ENCODE measurements around the gene CDKAL1.

Gene CDKAL1

DNA sequence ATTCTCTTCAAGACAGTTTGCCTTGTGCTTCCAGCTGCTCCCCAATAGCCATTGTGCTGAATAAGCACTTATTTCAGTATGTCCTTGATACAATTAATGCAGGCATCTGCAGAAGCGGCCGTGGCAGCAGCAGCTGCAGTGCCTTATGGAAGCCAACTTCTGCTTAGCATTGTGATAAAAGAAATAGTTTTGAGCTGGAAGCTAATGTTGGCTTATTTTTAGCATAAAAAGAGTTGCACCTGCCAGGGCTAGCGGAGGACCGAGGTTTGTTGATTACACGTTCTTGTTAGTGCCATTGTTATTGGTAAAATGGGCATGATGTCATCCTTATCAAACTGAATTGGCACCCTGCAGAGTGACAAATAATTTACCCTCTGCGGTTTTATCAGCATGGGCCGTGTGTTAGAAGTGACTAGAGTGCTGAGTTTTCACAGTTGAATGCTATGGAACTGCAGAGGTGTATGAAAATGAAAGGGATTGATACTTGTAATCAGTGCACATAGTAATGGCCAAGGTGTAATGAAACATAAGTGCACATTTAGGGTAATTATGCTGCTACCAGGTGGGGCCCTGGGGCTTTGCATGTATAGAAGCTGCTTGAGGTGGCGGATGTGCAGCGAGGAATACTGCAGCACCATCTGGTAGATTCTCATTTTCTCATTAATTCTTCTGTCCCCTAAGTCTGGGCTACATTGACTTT is 334.3 kb downstream of the CDKAL1 start:
- no peak for DNase-seq (ENCODE audit: low read depth in 2 of 2, low spot score in 1 of 2)

DNA sequence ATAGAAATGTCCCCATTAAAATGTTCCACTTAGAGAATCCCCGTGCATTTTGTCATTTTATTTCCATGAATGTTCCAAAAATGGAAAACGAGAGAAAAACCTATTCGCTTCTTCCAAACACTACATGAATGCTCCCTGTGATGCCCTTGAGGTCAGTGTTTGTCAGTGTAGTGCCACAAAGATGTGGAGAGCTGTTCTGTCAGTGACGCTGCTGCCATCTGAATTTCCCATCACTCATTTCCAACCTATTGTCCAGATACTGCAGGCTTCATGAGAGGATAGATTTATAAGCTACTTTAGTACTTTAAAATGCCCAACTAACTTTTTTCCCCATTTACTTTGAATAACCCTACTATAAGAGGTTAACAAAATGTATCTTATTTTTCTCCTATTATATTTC is 335.8 kb downstream of the CDKAL1 start:
- DNase-seq (ENCODE audit: low read depth in 2 of 2, low spot score in 1 of 2) = no peak

DNA sequence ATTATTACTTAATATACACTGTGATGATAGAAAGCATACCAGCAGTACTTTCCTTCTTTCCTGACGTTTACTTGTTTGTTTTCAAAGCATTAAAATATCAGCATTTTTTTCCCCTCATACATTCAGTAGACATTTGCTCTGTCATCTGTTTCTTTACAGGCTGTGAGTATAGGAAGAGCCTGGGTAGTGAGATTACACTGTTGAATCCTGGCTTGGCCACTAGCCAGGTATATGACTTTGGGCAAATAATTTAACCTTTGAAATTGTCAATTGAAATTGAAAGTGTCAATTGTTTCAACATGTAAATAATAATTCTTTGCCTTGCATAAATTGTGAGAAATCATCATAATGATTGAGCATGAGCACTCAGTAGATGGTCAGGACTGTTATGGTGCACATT is 336.2 kb downstream of the CDKAL1 start:
- DNase-seq (ENCODE audit: low read depth in 2 of 2, low spot score in 1 of 2) = no peak

DNA sequence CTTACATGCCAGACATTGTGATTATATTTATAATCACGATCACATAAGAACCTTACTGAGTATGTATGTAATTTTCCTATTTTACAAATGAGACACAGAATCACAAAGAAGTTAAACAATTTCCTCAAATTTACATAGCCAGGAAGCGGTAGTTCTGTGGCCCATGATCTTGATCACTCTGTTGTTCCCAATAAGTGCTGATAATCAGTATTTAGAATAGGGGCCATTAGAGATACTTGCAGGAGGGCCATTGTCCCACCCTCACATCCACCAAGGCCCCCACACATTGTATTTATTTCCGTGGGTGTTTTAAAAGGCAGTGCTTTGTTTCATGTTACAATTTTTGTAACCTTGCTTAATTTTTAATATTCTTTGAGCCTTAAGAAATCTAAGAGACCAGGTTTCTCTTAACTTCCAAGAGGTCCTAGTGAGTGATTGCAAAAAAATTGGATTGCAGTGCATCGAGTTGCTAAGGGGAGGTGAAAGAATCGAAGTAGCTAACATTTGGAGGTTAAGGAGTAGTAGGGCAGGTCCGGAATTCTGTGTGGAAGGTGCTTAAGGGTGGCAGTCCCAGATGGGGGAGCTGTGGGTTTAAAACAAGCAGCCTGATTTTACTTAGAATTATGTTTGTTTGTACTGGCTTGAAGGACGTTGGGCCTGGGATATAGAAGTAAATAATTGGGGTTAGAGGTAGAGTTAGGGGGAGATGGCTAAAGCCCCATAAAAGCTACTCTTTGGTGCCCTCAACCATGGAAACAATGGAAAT is 339.4 kb downstream of the CDKAL1 start:
- DNase-seq (ENCODE audit: low read depth in 2 of 2, low spot score in 1 of 2) = no peak

DNA sequence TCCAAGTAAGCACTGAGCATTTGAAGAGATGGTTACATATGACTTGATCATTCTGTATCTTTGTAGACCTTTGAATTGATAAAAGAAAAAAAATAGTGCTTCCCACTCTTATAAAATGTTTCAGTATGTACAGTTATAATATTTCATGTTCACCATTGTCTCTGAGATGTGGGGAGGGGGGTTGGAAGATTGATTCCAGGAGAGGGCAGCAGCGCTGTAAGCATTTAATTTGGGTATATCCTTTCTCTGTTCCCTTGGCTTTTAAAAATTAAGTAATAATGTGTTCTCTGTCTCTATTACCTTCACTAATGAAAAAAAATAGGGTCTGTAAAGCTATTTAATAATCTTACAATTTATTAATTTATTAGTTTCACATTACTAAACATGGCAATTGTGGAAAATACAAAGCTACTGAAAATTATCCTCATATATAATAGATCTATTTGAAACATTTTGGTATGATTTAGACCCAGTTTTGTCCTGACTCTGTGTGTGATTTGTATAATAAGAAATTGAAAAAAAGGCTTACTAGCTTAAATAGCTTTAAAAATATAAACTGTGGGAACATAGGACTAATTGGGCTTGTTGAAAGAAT is 341.2 kb downstream of the CDKAL1 start:
- DNase-seq (ENCODE audit: low read depth in 2 of 2, low spot score in 1 of 2) = no peak

DNA sequence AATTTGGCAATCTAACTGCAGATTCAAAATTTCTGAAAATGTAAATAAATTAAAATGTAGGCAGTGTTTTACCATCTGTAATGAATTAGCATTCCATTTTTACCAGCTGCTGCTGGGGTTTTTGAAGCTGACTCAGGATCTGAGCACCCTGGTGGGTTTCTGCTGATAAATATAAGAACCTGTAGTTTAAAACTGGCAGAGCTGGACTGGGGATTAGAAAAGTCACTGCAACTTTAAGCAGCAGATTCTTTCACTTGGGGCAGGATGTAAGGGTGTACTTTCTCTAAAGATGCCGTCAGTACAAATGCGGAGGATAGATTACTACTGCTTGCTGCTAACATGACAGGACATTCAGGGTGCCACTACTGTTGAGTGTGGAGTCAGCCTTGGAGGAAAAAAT is 341.8 kb downstream of the CDKAL1 start:
- no peak for DNase-seq (ENCODE audit: low read depth in 2 of 2, low spot score in 1 of 2)

DNA sequence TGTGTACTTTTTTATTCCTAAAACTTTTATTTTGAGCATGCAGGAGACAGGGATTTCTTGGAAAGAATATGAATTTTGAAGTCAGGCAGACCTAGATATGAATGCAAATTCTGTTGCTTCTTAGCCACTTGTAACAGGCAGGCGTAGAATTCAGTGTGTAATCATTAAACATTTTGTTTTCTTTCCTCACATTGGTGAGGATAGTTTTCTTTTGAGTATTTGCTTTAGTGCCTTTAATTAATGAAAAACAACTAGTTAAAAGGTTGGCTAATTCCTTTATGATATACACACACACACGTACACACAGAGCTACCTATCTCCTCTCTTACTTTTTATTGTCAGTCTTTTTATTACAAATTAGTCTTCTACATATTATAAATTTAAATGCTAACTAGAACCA is 342.3 kb downstream of the CDKAL1 start:
- DNase-seq (ENCODE audit: low read depth in 2 of 2, low spot score in 1 of 2) = no peak

DNA sequence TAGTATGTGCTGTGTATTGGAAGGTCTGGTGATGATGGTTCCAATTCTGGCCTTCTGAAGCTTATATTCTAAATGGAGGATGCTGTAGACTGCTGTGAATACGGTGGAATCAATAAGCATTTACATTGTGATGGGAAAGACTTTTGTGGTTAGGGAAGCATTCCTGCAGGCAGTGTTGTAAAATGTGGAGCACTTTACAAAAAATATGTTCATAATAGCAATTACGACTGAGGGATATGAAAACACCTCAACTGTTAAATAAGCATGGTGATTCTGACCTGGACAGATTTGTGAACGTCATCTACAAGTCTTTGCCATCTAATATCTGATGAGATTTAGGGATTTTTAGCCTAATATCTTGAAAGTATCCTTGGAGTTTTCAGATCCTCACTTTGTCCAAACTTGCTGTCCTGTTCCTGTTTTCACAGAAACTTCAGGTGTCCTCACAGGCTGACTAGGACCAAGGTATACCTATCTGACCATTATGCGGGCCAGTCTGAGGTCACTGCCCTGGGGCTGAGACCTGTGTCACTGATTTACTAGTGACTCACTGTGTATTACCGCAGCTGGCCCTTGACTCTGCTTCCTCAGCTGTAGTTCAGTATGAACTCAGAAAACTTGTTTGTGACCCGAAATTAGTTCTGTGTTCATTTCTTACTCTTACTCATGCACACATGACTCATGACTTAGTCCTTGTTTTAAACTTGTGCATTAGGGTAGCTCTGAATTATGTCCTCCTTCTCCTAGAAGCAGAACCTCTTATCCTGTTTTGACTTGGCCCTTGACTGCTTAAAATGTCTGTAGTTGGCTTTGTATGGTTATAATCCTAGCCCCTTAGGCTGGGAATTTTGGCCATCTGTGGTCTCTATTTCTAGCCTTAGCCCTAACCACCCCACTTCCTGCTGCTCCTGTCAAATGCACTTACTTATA is 343.0 kb downstream of the CDKAL1 start:
- DNase-seq (ENCODE audit: low read depth in 2 of 2, low spot score in 1 of 2) = no peak

DNA sequence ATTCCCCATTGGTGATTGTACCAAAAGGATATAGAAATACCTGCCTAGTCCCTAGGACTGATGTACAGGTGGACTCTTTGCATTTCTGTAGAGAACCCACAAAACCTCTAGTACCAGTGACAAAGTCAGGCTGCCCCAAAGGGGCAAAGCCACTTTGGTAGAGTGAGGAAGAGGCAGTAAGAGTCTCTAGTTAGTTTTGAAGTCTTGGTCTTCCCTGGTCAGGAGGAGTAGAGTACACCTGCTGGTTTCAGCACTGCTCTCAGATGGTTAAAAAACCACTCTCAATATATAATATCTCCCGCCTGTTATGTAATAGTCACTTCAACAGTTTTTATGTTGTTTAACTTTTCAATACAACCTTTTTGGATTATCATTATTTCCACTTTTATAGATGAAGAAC is 344.9 kb downstream of the CDKAL1 start:
- DNase-seq (ENCODE audit: low read depth in 2 of 2, low spot score in 1 of 2) = no peak

DNA sequence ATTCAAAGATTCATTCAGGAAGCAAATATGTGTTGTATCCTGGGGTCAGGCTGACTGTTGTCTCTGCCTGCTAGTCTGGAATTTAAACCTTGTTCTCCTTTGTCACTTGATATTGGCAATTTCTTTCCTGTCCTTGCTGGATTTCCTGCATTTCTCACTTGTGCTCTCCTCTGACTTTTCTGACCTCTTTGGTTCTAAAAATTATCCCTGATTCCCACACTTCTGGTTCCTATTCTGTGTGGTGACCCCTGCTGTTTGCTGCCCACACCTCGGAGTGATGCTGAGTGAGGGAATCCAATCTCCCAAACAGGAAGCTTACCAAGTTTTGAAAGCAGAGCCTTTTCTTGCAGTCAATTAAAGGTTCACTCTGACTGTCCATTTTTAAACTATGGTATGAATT is 345.3 kb downstream of the CDKAL1 start:
- DNase-seq (ENCODE audit: low read depth in 2 of 2, low spot score in 1 of 2) = no peak

DNA sequence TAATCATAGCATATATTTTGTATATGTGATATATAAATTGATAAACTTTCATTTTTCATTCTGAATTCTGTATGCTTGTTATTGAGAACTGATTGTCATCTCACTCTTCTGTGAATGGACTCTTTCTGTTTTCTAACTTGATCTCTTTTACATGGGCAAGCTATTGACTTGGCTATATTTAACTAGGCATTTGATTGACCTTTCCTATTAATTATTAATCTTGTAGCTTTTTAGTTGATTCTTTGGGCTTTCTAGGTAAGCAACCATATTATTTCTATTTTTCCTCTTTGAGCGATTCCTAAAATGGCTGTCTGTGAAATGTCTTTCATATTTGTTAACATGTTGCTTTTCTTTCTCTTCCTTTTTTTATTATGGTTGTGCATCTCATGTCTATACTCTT is 347.1 kb downstream of the CDKAL1 start:
- DNase-seq (ENCODE audit: low read depth in 2 of 2, low spot score in 1 of 2) = no peak

DNA sequence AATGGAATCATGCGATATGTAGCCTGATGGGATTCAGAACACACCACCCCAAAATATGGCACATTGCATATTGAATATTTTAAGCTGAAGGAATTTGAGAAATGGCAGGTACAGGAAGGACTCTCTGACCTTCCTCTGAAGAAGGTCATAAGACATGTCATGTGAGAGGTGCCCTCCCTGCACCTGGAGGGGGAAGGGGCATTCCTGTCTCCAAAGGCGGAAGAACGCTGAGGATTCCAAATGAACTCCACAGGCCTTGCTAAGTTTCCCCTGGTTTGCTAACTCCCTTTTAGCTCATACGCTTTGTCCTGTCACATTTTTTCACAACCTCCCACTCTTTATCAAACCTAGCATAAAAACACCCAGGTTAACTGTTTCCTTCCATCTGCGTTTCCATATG is 347.8 kb downstream of the CDKAL1 start:
- DNase-seq (ENCODE audit: low read depth in 2 of 2, low spot score in 1 of 2) = no peak

DNA sequence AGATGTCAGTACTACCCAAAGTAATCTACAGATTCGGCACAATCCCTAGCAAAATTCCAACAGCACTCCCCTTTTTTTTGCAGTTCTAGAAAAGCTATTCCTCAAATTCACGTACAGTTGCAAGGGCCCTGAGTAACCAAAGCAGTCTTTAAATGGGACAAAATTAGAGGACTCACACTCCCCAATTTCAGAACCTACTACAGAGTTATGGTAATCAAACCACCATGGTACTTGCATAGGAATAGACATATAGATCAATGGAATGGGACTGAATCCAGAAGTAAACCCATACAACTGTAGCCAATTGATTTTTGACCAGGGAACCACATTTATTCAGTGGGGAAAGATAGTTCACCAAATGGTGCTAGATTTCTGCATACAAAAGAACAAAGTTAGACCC is 350.8 kb downstream of the CDKAL1 start:
- no peak for DNase-seq (ENCODE audit: low read depth in 2 of 2, low spot score in 1 of 2)

DNA sequence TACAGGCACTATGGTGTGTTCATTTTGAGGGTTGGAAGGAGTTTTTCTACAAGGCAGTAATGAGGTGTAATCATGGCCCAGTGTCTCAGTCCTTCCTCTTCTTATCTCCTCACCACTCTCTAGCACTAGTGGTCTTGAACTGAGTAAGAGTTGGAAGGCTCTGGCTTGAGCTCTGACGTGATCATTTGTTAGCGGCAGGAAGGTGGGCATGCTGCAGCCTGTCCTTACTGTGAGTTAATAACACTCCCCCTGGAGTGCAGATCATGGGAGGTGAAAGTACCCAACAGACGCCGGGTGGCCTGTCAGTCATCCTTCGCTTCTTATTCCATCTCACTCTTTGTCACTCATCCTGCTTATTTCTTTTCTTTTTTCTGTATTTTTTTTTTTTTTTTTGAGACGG is 356.9 kb downstream of the CDKAL1 start:
- DNase-seq (ENCODE audit: low read depth in 2 of 2, low spot score in 1 of 2) = no peak

DNA sequence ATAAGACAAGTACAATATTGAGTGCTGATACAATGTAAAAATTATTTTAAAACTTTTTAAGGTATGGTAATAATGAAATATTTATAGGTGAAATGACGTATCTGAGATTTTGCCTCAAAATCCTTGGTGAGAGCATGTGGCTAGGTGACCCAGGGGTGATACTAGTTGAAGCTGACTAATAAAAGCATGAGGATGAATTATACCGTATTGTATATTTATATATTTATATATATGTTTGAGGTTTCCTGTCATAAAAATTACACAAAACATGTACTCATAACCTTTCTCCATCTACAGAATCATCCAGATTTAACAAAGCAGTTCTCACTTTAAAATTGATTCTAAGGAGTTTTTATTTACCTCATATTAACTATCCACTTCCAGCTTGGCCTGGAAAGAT is 358.1 kb downstream of the CDKAL1 start:
- no peak for DNase-seq (ENCODE audit: low read depth in 2 of 2, low spot score in 1 of 2)

DNA sequence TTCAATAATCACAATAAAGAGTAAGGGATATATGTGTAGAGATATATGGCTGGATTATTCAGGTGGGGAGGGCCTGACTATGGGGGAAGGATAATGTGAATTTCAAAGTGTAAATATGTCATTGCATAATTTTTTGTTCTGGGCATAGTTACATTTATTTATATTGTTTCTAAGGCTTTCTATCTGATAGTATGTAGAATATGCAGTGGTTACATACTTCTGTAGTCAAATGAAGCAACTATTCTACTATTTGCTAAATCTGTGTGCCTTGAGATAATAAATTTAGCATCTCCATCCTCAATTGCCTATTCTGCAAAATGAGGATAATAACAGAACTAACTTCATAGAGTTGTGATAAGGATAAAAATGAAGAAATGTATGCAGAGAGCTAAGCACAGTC is 359.2 kb downstream of the CDKAL1 start:
- no peak for DNase-seq (ENCODE audit: low read depth in 2 of 2, low spot score in 1 of 2)

DNA sequence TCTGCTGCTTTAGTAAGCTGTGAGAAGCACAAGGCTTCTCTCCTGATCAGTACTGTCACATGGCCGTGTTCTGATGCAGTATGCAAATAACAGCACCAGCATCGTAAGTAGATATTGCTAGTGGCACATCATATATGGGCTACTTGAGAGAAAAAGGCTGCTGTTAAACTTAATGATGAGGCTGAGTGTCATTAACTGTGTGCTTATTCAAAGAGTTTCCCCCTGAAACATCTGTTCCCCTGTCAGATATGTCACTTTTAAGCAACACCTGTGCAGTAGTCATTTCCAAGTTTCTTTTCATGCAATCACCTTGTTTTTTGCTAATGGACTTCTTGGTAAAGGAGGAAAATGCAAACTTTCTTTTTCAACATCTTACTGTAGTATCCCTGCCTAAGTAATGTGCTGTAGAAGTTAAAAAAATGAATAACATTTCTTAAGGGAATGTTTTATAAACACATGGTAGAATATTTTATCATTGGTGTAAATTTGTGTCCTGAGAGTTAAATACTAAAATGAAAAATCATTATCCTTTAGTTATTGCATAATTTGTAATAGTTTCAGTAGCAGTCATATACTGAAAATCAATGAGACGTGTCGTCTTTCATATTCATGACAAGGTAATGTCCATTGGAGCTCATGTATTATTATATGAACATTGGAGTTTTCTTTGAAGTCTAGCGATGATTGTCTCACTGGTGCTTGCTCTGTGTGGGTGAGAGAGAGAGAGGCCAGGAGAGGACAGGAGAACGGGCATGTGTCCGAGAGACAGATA is 366.3 kb downstream of the CDKAL1 start:
- DNase-seq (ENCODE audit: low read depth in 2 of 2, low spot score in 1 of 2) = no peak

DNA sequence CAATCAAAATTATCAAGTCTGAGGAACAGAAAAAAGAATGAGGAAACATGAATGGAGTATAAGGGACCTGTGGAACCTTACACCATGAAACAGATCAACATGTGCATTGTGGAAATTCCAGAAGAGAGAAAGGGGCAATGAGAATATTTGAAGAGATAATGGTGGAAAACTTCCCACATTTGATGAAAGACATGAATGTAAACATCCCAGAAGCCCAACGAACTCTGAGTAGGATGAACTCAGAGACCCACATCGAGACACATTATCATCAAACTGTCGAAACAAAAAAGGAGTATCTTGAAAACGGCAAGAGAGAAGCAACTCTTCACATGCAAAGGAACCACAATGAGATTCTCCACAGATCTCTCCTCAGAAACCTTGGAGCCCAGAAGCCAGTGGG is 371.1 kb downstream of the CDKAL1 start:
- DNase-seq (ENCODE audit: low read depth in 2 of 2, low spot score in 1 of 2) = no peak

DNA sequence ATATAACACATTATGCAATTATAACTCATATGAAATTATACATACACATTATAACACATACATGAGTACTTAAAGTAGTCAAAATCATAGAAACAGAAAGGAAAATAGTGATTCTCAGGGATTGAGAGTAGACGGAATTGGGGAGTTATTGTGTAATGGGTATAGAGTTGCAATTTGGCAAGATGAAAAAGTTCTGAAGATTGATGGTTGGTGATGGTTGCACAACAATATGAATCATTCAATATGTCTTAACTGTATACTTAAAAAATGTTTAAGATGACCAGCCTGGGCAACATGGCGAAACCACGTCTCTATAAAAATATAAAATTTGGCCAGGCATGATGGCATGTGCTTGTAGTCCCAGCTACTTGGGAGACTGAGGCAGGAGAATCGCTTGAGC is 372.7 kb downstream of the CDKAL1 start:
- DNase-seq (ENCODE audit: low read depth in 2 of 2, low spot score in 1 of 2) = no peak

DNA sequence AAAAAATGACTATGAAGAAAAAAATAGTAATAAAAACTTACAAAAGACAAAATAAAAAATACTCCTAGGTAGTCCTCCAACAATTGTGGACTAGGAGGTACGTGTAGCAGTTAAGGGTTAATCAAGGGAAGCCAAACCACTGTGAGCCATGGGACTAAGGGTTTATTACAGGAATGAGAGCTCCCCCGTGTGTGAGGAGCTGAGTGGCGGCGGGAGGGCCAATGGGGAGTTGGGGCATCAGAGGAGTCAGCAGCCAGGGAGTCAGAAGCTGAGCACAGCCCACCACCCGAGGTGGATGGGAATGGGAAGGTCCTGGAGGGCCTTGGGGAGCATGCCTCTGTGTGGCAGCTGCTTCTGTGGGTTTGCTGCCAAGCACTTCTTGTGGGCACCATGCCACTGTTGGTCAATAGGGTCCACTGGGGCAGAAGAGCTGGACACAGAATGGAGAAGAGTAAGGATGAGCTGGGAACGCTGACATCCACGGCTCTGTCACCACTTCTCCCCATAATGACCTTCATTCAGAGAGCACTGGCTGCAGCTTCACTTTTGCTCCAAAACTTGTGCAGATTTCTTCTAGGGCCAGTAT is 373.3 kb downstream of the CDKAL1 start:
- no peak for DNase-seq (ENCODE audit: low read depth in 2 of 2, low spot score in 1 of 2)
